ENCODE measurements around the gene ELMOD3. TPM values are rescaled to one million over a fixed set of nuclear protein-coding genes. Genes with fewer than 3 reads are reported as not detected.

Gene ELMOD3
- total RNA-seq, 1 donor from 2014 or later = 19.6 TPM

GRCh38 chr2:85383850-85384249 lies 29.3 kb downstream of the ELMOD3 start:
- H3K36me3 ChIP-seq = peaks cover 82% of the 10 kb centered on the region
- H3K4me3 ChIP-seq = no peak overlapping the region
- intact Hi-C loops (cut with DNase I) = no loop called here
- DNase-seq = no peak
- H3K9me3 ChIP-seq = no peaks in the 10 kb centered on the region
- ATAC-seq = no peak
- no peaks in the 10 kb centered on the region for H3K27me3 ChIP-seq (ENCODE audit: low read depth)
- no peak for TF ChIP-seq CTCF (IDR thresholded peaks at IDR 0.05)
- no peak overlapping the region for H3K27ac ChIP-seq
- H3K4me1 ChIP-seq = no peaks in the 10 kb centered on the region

GRCh38 chr2:85385746-85386145 lies 31.2 kb downstream of the ELMOD3 start:
- ATAC-seq = no peak
- intact Hi-C loops (cut with DNase I) = no loop called here
- Histone ChIP-seq H3K36me3 (peaks cover 82% of the 10 kb centered on the region), H3K9me3 (no peaks in the 10 kb centered on the region), H3K4me1 (no peaks in the 10 kb centered on the region), H3K27me3 (ENCODE audit: low read depth) (no peaks in the 10 kb centered on the region), H3K4me3 (no peak overlapping the region), H3K27ac (no peak overlapping the region)
- TF ChIP-seq CTCF (IDR thresholded peaks at IDR 0.05) = no peak
- DNase-seq = no peak

- no peak for DNase-seq
- intact Hi-C loops (cut with DNase I) = no loop called here
- Histone ChIP-seq H3K27me3 (ENCODE audit: low read depth) (no peaks in the 10 kb centered on the region), H3K4me3 (no peak overlapping the region), H3K9me3 (no peaks in the 10 kb centered on the region), H3K36me3 (peaks cover 91% of the 10 kb centered on the region), H3K27ac (no peak overlapping the region), H3K4me1 (no peaks in the 10 kb centered on the region)
- no peak for ATAC-seq
- no peak for TF ChIP-seq CTCF (IDR thresholded peaks at IDR 0.05)
Measured at GRCh38 chr2:85387754-85388153, 33.2 kb downstream of the ELMOD3 start.

- ATAC-seq (no peak), DNase-seq (no peak)
- no peak for TF ChIP-seq CTCF (IDR thresholded peaks at IDR 0.05)
- Histone ChIP-seq H3K27me3 (ENCODE audit: low read depth) (no peaks in the 10 kb centered on the region), H3K36me3 (peaks cover 97% of the 10 kb centered on the region), H3K27ac (no peak overlapping the region), H3K9me3 (no peaks in the 10 kb centered on the region), H3K4me1 (no peaks in the 10 kb centered on the region), H3K4me3 (no peak overlapping the region)
- intact Hi-C loops (cut with DNase I) = no loop called here
Measured at GRCh38 chr2:85388878-85389538, 34.4 kb downstream of the ELMOD3 start.

GRCh38 chr2:85390941-85391669 lies 36.5 kb downstream of the ELMOD3 start:
- Histone ChIP-seq H3K4me1 (peaks cover under 1% of the 10 kb centered on the region), H3K27me3 (ENCODE audit: low read depth) (no peaks in the 10 kb centered on the region), H3K4me3 (no peak overlapping the region), H3K36me3 (peaks cover 95% of the 10 kb centered on the region), H3K9me3 (no peaks in the 10 kb centered on the region), H3K27ac (no peak overlapping the region)
- peak; percentile 61 for TF ChIP-seq CTCF (IDR thresholded peaks at IDR 0.05)
- intact Hi-C loops (cut with DNase I) = no loop called here
- DNase-seq (peak; percentile 73), ATAC-seq (peak; percentile 71 to 76)
